ENCODE measurements around the gene MR1. TPM values are rescaled to one million over a fixed set of nuclear protein-coding genes. Genes with fewer than 3 reads are reported as not detected.

MR1 gene
- total and polyA plus RNA-seq, 8 donors: 1.1 to 40.8 (median 7.5) TPM

- TF ChIP-seq POLR2A (IDR thresholded peaks at IDR 0.05) (peak in 1 of 4 donors; percentile 36), CTCF (IDR thresholded peaks at IDR 0.05) (no peak), EP300 (IDR thresholded peaks at IDR 0.05) (no peak), POLR2AphosphoS5 (IDR thresholded peaks at IDR 0.05) (peak; percentile 49 to 82 (median 74))
- H3K9me3 ChIP-seq: no peaks in the 10 kb centered on the region
- H3K27me3 ChIP-seq: no peaks in the 10 kb centered on the region
- DNase-seq: peak; percentile 96 to 97
- H3K4me1 ChIP-seq: peaks cover 13 to 53% (median 34%) of the 10 kb centered on the region in 4 donors
- whole genome bisulfite sequencing, 5 donors: 1 to 5% (median 2%) methylated on average over 24 to 104 of the region's 104 CpGs
- peak overlapping the region; percentile 64 to 74 (median 69) for H3K4me3 ChIP-seq
- H3K27ac ChIP-seq: peak overlapping the region; percentile 37 to 90 (median 89)
- intact Hi-C loops (cut with DNase I; ENCODE audit: low total_unique reads): no loop called here
- H3K36me3 ChIP-seq: no peaks in the 10 kb centered on the region
These were observed 71.6 kb downstream of the MR1 start for GRCh38 chr1:181105134-181106021.

- H3K4me3 ChIP-seq: peak overlapping the region; percentile 64 to 74 (median 69)
- peak overlapping the region; percentile 37 to 90 (median 78) for H3K27ac ChIP-seq
- WGBS, 5 donors: 52 to 61% (median 57%) methylated on average over 3 of the region's 3 CpGs
- no peak for TF ChIP-seq POLR2A (IDR thresholded peaks at IDR 0.05)
- TF ChIP-seq EP300 (IDR thresholded peaks at IDR 0.05): no peak
- no peak for TF ChIP-seq POLR2AphosphoS5 (IDR thresholded peaks at IDR 0.05)
- TF ChIP-seq CTCF (IDR thresholded peaks at IDR 0.05): no peak
- intact Hi-C loops (cut with DNase I; ENCODE audit: low total_unique reads): no loop called here
- no peaks in the 10 kb centered on the region for H3K27me3 ChIP-seq
- H3K36me3 ChIP-seq: no peaks in the 10 kb centered on the region
- no peaks in the 10 kb centered on the region for H3K9me3 ChIP-seq
- no peak for DNase-seq
- H3K4me1 ChIP-seq: peaks cover 13 to 47% (median 34%) of the 10 kb centered on the region in 4 donors
These were observed 72.2 kb downstream of the MR1 start for GRCh38 chr1:181106022-181106312.

- Histone ChIP-seq H3K27ac (peak overlapping the region in 2 of 5 donors; percentile 89 to 90), H3K4me3 (no peak overlapping the region), H3K4me1 (peaks cover 13 to 44% (median 32%) of the 10 kb centered on the region in 4 donors), H3K9me3 (no peaks in the 10 kb centered on the region), H3K36me3 (no peaks in the 10 kb centered on the region), H3K27me3 (no peaks in the 10 kb centered on the region)
- TF ChIP-seq CTCF (IDR thresholded peaks at IDR 0.05): no peak
- no peak for TF ChIP-seq POLR2AphosphoS5 (IDR thresholded peaks at IDR 0.05)
- TF ChIP-seq EP300 (IDR thresholded peaks at IDR 0.05): no peak
- no peak for TF ChIP-seq POLR2A (IDR thresholded peaks at IDR 0.05)
- intact Hi-C loops (cut with DNase I; ENCODE audit: low total_unique reads): no loop called here
- 57 to 69% (median 66%) methylated on average over 6 of the region's 6 CpGs for WGBS, 5 donors
- DNase-seq: no peak
These were observed 72.7 kb downstream of the MR1 start for GRCh38 chr1:181106479-181106878.

GRCh38 chr1:181107711-181108110, 73.9 kb downstream of the MR1 start:
- Histone ChIP-seq H3K4me1 (peaks cover 14 to 48% (median 37%) of the 10 kb centered on the region in 4 donors), H3K27me3 (no peaks in the 10 kb centered on the region), H3K4me3 (no peak overlapping the region), H3K36me3 (no peaks in the 10 kb centered on the region), H3K27ac (no peak overlapping the region), H3K9me3 (no peaks in the 10 kb centered on the region)
- no peak for TF ChIP-seq POLR2A (IDR thresholded peaks at IDR 0.05)
- WGBS, 5 donors: 33 to 57% (median 48%) methylated on average over 2 of the region's 2 CpGs
- DNase-seq: no peak
- intact Hi-C loops (cut with DNase I; ENCODE audit: low total_unique reads): no loop called here

All from stomach (tissue), 9 donors.